SU-DHL-6 (cell line): ENCODE data around the gene LRRC56.

Experiments used
- H2AFZ ChIP-seq: fragments of 200-600 bp; sonication (generic); 2 replicates; pipeline ENCODE4 v1.6.1; 2014; ENCODE audit warnings: low read depth, mild to moderate bottlenecking, moderate library complexity, mixed read lengths, antibody characterized with exemption, low read length; ENCODE audit not compliant: severe bottlenecking
- H3F3A ChIP-seq: fragments of 200-600 bp; shearing (Covaris generic); 2 replicates; pipeline ENCODE4 v1.6.0; 2016; ENCODE audit warnings: antibody characterized with exemption, mild to moderate bottlenecking; ENCODE audit not compliant: insufficient read depth
- H3K27ac ChIP-seq: fragments of 200-600 bp; sonication (generic); 2 replicates; pipeline ENCODE4 v1.5.1; 2016; ENCODE audit warnings: low read depth, mild to moderate bottlenecking, low read length, moderate library complexity, mixed read lengths
- H3K27me3 ChIP-seq: fragments of 200-600 bp; sonication (generic), shearing (Covaris generic); 2 replicates; pipeline ENCODE4 v1.6.0; 2014; ENCODE audit warnings: mild to moderate bottlenecking, low read length
- H3K36me3 ChIP-seq: fragments of 200-600 bp; sonication (generic); 2 replicates; pipeline ENCODE4 v1.6.1; 2014; ENCODE audit warnings: mild to moderate bottlenecking, low read length, mixed read lengths
- H3K4me2 ChIP-seq: fragments of 300-600, 200-600 bp; shearing (Covaris generic), sonication (generic); 2 replicates; pipeline ENCODE4 v1.6.0; 2014; ENCODE audit warnings: low read length, low read depth, mild to moderate bottlenecking; ENCODE audit not compliant: poor library complexity, severe bottlenecking
- H3K4me3 ChIP-seq: fragments of 200-600 bp; sonication (generic); 2 replicates; pipeline ENCODE4 v1.5.1; 2014; ENCODE audit warnings: antibody characterized with exemption, low read length, mild to moderate bottlenecking, mixed read lengths; ENCODE audit not compliant: insufficient read depth, poor library complexity, severe bottlenecking
- H3K79me2 ChIP-seq: fragments of 200-600 bp; sonication (generic); 2 replicates; pipeline ENCODE4 v1.6.1; 2014; ENCODE audit warnings: mild to moderate bottlenecking, low read length, moderate library complexity; ENCODE audit not compliant: insufficient read depth
- H3K9ac ChIP-seq: fragments of 200-600 bp; sonication (generic); 2 replicates; pipeline ENCODE4 v1.7.0; 2014; ENCODE audit warnings: mild to moderate bottlenecking, low read length
- H3K9me2 ChIP-seq: fragments of 200-600 bp; sonication (generic); replicated peaks from 2 replicates; pipeline ENCODE4 v1.6.1; 2014; ENCODE audit warnings: low read length; ENCODE audit not compliant: insufficient read depth
- H3K9me3 ChIP-seq: fragments of 200-600 bp; sonication (generic); 2 replicates; pipeline ENCODE4 v1.6.1; 2014; ENCODE audit warnings: low read length, mixed read lengths; ENCODE audit not compliant: insufficient read depth
- H4K20me1 ChIP-seq: fragments of 200-600 bp; sonication (generic); 2 replicates; pipeline ENCODE4 v1.6.1; 2014; ENCODE audit warnings: low read depth, mild to moderate bottlenecking, antibody characterized with exemption, low read length, moderate library complexity, mixed read lengths
- CTCF ChIP-seq: fragments of 200-600 bp; sonication (generic); IDR thresholded peaks from one replicate; pipeline ENCODE4 v1.5.1; 2017; ENCODE audit warnings: antibody characterized with exemption, mild to moderate bottlenecking, low read length, moderate library complexity; ENCODE audit not compliant: insufficient read depth, poor library complexity, severe bottlenecking
- EZH2phosphoT487 ChIP-seq: fragments of 200-600 bp; sonication (generic), shearing (Covaris generic); conservative IDR thresholded peaks from 2 replicates; pipeline ENCODE4 v1.6.1; 2018; ENCODE audit warnings: mild to moderate bottlenecking, antibody characterized with exemption, low read length, moderate library complexity, mixed read lengths

The LRRC56 gene

DNA sequence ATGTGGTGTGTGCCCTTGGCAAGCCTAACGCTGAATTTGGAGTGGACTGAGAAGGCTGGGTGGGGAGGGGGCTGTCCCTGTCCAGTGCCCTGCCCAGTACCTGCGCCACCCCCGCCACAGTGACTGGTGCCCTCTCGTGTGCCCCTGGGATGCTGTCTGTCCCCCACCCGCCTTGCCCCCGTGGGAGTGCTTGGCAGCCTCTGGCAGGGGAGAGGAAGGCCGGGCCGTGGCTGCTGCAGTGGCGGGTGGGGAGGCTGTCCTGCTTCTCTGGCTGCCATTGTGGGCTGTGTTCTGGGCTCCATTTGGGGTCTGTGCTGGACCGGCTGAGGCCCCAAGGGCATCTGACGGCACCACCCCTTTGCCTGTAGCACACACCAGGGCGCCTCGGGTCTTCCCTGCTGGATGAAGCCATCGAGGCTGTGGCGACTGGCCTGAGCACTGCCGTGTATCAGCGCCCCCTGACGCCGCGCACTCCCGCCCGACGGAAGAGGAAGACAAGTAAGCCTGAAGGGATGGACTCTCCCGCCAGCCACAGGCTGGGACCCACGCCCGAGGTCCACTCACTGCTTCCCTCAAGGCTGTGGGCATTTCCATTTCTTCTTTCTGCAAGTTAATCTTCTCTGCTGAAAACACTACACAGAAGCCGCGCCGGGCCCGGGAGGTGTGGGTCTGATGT is 60.8 kb downstream of the LRRC56 start:
- Histone ChIP-seq H3F3A (no peaks in the 10 kb centered on the region), H3K9ac (no peak overlapping the region), H3K9me2 (no peaks in the 10 kb centered on the region), H3K4me3 (no peak overlapping the region), H3K4me2 (no peak overlapping the region), H3K79me2 (no peaks in the 10 kb centered on the region), H4K20me1 (no peaks in the 10 kb centered on the region; the same call in 1 of the 2 replicates), H3K27ac (no peak overlapping the region), H3K36me3 (peaks cover 5% of the 10 kb centered on the region; the same call in 1 of the 2 replicates), H2AFZ (no peak overlapping the region), H3K27me3 (no peaks in the 10 kb centered on the region), H3K9me3 (no peaks in the 10 kb centered on the region)
- TF ChIP-seq CTCF = no peak
- TF ChIP-seq EZH2phosphoT487 = no peak

- Histone ChIP-seq H3K4me2 (no peak overlapping the region), H2AFZ (no peak overlapping the region), H3F3A (no peaks in the 10 kb centered on the region), H3K9me2 (no peaks in the 10 kb centered on the region), H3K36me3 (peaks cover 4% of the 10 kb centered on the region; the same call in 1 of the 2 replicates), H3K79me2 (no peaks in the 10 kb centered on the region), H3K4me3 (no peak overlapping the region), H3K27ac (no peak overlapping the region), H3K9ac (no peak overlapping the region), H4K20me1 (no peaks in the 10 kb centered on the region; the same call in 1 of the 2 replicates), H3K9me3 (no peaks in the 10 kb centered on the region), H3K27me3 (no peaks in the 10 kb centered on the region)
- no peak for TF ChIP-seq CTCF
- no peak for TF ChIP-seq EZH2phosphoT487
These were observed 64.4 kb downstream of the LRRC56 start for GRCh38 chr11:601573-602245.

DNA sequence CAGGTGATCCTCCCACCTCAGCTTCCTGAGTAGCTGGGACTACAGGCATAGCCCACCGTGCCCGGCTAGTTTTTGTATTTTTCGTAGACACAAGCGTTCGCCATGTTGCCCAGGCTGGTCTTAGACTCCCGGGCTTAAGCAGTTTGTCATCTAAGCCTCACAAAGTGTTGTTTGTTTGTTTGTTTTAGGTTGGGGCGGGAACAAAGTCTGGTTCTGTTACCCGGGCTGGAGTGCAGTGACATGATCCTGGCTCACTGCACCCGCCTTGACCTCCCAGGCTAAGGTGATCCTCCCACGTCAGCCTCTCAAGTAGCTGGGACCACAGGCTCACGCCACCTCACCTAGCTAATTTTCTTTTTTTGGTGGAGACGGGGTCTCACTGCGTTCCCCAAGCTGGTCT is 65.8 kb downstream of the LRRC56 start:
- Histone ChIP-seq H3K79me2 (no peaks in the 10 kb centered on the region), H3K4me2 (no peak overlapping the region), H3K9me3 (no peaks in the 10 kb centered on the region), H3K9me2 (no peaks in the 10 kb centered on the region), H3K27me3 (no peaks in the 10 kb centered on the region), H4K20me1 (no peaks in the 10 kb centered on the region; the same call in 1 of the 2 replicates), H2AFZ (no peak overlapping the region), H3K4me3 (no peak overlapping the region), H3K36me3 (peaks cover 4% of the 10 kb centered on the region; the same call in 1 of the 2 replicates), H3K27ac (no peak overlapping the region), H3K9ac (no peak overlapping the region), H3F3A (no peaks in the 10 kb centered on the region)
- TF ChIP-seq CTCF = no peak
- no peak for TF ChIP-seq EZH2phosphoT487
